K562 (cell line): Measurements from ENCODE around the gene SLC15A1. TPM values are rescaled to one million over a fixed set of nuclear protein-coding genes. Genes with fewer than 3 reads are reported as not detected.

Source experiments
- ATAC-seq: fragments of 200-7000 bp; cut with Tn5 transposase; 3 replicates; pipeline ENCODE4 v1.9.1; 2020; ENCODE audit warnings: moderate library complexity
- BruUV-seq: library from RNA; stranded (reverse); fragments of 400-500 nt; replicated peaks from 2 replicates; lab custom pipeline; 2021; lab: Mats Ljungman, UMichigan
- CTCF ChIA-PET: fragments of 300-600 bp; formaldehyde crosslinking; extraction: SDS; loops from one replicate; lab custom pipeline; 2021; ENCODE audit warnings: low intra/inter-chr PET ratio; lab: Yijun Ruan, JAX
- POLR2A ChIA-PET: fragments of 300-600, 350-650 bp; sonication (Branson Sonifier 250); formaldehyde crosslinking; extraction: SDS; loops from one replicate; lab custom pipeline; 2021; ENCODE audit warnings: antibody characterized with exemption, inconsistent platforms; lab: Yijun Ruan, JAX
- DNase-seq, 4 experiments: peaks; one replicate each; pipeline versions ENCODE4 v3.0.0 to v3.0.0-alpha.2; 2011 to 2018; ENCODE audit warnings: low spot score in 3 of 4, mixed read lengths in 3 of 4; ENCODE audit errors: extremely low read depth in 1 of 4
- FAIRE-seq: peaks from 2 replicates; lab custom pipeline; 2011; peaks lifted over from hg19 to GRCh38; lab: Jason Lieb, UNC
- H2AFZ ChIP-seq: 2 replicates; pipeline ENCODE4 v1.6.0; 2011; ENCODE audit warnings: low read depth, low read length, control low read depth, inconsistent platforms
- H3K27ac ChIP-seq: fragments of 200-600 bp; 3 replicates; pipeline ENCODE4 v1.8.0; 2011; ENCODE audit warnings: low read depth, mild to moderate bottlenecking, control low read depth, inconsistent platforms, low read length, moderate library complexity, mixed read lengths; ENCODE audit errors: extremely low read depth
- H3K27me3 ChIP-seq, 2 experiments: fragments of 300-600 bp in 1 of 2; 2 replicates in 1 of 2; 3 replicates in 1 of 2; pipeline versions ENCODE4 v1.6.0 to v1.8.0; 2011; ENCODE audit warnings: inconsistent platforms in 2 of 2, low read length in 2 of 2, mild to moderate bottlenecking in 1 of 2, mixed read lengths in 1 of 2, moderate library complexity in 1 of 2; ENCODE audit not compliant: control insufficient read depth in 2 of 2, insufficient read depth in 2 of 2
- H3K36me3 ChIP-seq: fragments of 300-600 bp; 3 replicates; pipeline ENCODE4 v1.8.0; 2011; ENCODE audit warnings: mild to moderate bottlenecking, low read length, inconsistent platforms; ENCODE audit not compliant: control insufficient read depth, insufficient read depth
- H3K4me1 ChIP-seq, 2 experiments: fragments of 200-600 bp in 1 of 2; replicated peaks in 1 of 2; 2 replicates in 1 of 2; 3 replicates in 1 of 2; pipeline versions ENCODE4 v1.5.1 to v1.8.0; 2011; ENCODE audit warnings: inconsistent platforms in 2 of 2, low read length in 2 of 2, mild to moderate bottlenecking in 1 of 2, mixed read lengths in 1 of 2, moderate library complexity in 1 of 2; ENCODE audit not compliant: control insufficient read depth in 2 of 2, insufficient read depth in 2 of 2
- H3K4me2 ChIP-seq: 2 replicates; pipeline ENCODE4 v1.6.1; 2011; ENCODE audit warnings: low read length, control low read depth, inconsistent platforms, mixed read lengths; ENCODE audit not compliant: insufficient read depth
- H3K4me3 ChIP-seq: fragments of 200-600 bp; sonication (generic), shearing (Covaris generic); 2 replicates; pipeline ENCODE4 v1.5.1; 2016; ENCODE audit warnings: control low read depth, inconsistent platforms
- H3K79me2 ChIP-seq: fragments of 200-600 bp; 3 replicates; pipeline ENCODE4 v1.8.0; 2011; ENCODE audit warnings: low read length, inconsistent platforms; ENCODE audit not compliant: control insufficient read depth, insufficient read depth
- H3K9ac ChIP-seq, 2 experiments: 2 replicates each; pipeline versions ENCODE4 v1.6.0 to v1.6.1; 2011; ENCODE audit warnings: low read depth in 2 of 2, low read length in 2 of 2, control low read depth in 1 of 2, inconsistent platforms in 1 of 2, mild to moderate bottlenecking in 1 of 2, mixed read lengths in 1 of 2; ENCODE audit not compliant: insufficient read depth in 1 of 2
- H3K9me1 ChIP-seq: one replicate; pipeline ENCODE4 v1.6.0; 2011; ENCODE audit warnings: inconsistent platforms, mild to moderate bottlenecking, low read length, moderate library complexity; ENCODE audit not compliant: control insufficient read depth, insufficient read depth
- H3K9me3 ChIP-seq: replicated peaks from 2 replicates; pipeline ENCODE4 v1.5.1; 2011; ENCODE audit warnings: low read depth, low read length, inconsistent platforms; ENCODE audit not compliant: control insufficient read depth, insufficient read depth
- H4K20me1 ChIP-seq: replicated peaks from 2 replicates; pipeline ENCODE4 v1.6.1; 2011; ENCODE audit warnings: low read length, inconsistent platforms, mixed read lengths; ENCODE audit not compliant: control insufficient read depth, insufficient read depth
- EGR1 ChIP-seq: fragments of 450-650 bp; conservative IDR thresholded peaks from 2 replicates; pipeline ENCODE4 v1.6.1; 2017; ENCODE audit warnings: mild to moderate bottlenecking
- PYGO2 ChIP-seq: fragments of 450-650 bp; IDR thresholded peaks from 2 replicates; pipeline ENCODE4 v1.6.1; 2016; ENCODE audit warnings: mild to moderate bottlenecking, missing genetic modification characterization, moderate library complexity, missing compliant biosample characterization
- SOX6 ChIP-seq: fragments of 450-650 bp; IDR thresholded peaks from 2 replicates; pipeline ENCODE4 v1.6.1; 2014; ENCODE audit warnings: mild to moderate bottlenecking
- TFE3 ChIP-seq: fragments of 450-650 bp; formaldehyde crosslinking; IDR thresholded peaks from 2 replicates; pipeline ENCODE4 v1.4.0; 2020; ENCODE audit warnings: mild to moderate bottlenecking, mixed read lengths
- ZNF197 ChIP-seq: fragments of 200-800 bp; sonication (Bioruptor generic); IDR thresholded peaks from 2 replicates; pipeline ENCODE4 v1.6.1; 2016; ENCODE audit warnings: low read depth, missing genetic modification characterization, missing compliant biosample characterization
- ZNF398 ChIP-seq: fragments of 250-450 bp; sonication (Bioruptor Pico); IDR thresholded peaks from 2 replicates; pipeline ENCODE4 v1.8.0; 2021; ENCODE audit warnings: moderate library complexity, mild to moderate bottlenecking, inconsistent platforms
- WGBS: fragments of 100-300 bp; shearing (Covaris generic); methylation state at CpG from one replicate; pipeline ENCODE4 v1.1.6; 2016; ENCODE audit warnings: low coverage, mixed read lengths; ENCODE audit not compliant: insufficient coverage; ENCODE audit errors: missing lambda C conversion rate; 5-methylcytosine and 5-hydroxymethylcytosine counted together
- in situ Hi-C: fragments of 300-500 bp; cut with MboI; formaldehyde crosslinking; loops from 4 replicates; pipeline ENCODE4 v1.15.0; 2018; ENCODE audit warnings: inconsistent platforms, mixed read lengths
- intact Hi-C: fragments of 100-400 bp; cut with micrococcal nuclease; formaldehyde crosslinking; loops from 2 replicates; pipeline ENCODE4 v1.14.2; 2022
- polyA plus RNA-seq, 8 experiments: library from polyadenylated mRNA; depleted of rRNA in 4 of 8; stranded (reverse) in 5 of 8; unstranded in 3 of 8; fragments of >200 nt; fragmentation: Nextera tagmentation in 2 of 8; fragmentation: Illumina TruSeq in 1 of 8; extraction: Ambion mirVana in 2 of 8; extraction: Trizol in 1 of 8; gene quantifications; 2 replicates each; pipeline versions ENCODE4 v1.2.1 to v1.2.3, GENCODE V29; 2011 to 2014; ENCODE audit warnings: inconsistent platforms in 1 of 8, missing spikeins in 1 of 8
- total RNA-seq, 7 experiments: library from RNA; depleted of rRNA in 6 of 7; stranded (reverse); fragments of >200 nt in 6 of 7; fragmentation: Illumina TruSeq in 2 of 7; extraction: Trizol in 2 of 7; gene quantifications; 2 replicates each; pipeline versions ENCODE4 v1.2.1 to v1.2.3, GENCODE V29; 2011 to 2021; ENCODE audit warnings: low replicate concordance in 1 of 7

The SLC15A1 gene
- total and polyA plus RNA-seq, 9 of the 15 experiments (the other 6 are each of a cell fraction or from before 2014, with no cell fraction given): not detected

- POLR2A ChIA-PET: no interaction called here
- Histone ChIP-seq H4K20me1 (no peaks in the 10 kb centered on the region), H3K36me3 (no peaks in the 10 kb centered on the region), H3K4me1 (no peaks in the 10 kb centered on the region), H3K4me2 (no peak overlapping the region), H3K9ac (no peak overlapping the region)
- peak in 1 of 4 experiments; percentile 11 for DNase-seq
- no TSS peak for BruUV-seq
- FAIRE-seq: no peak
- intact Hi-C loops: no loop called here
- WGBS: 0% methylated on average over 11 of the region's 11 CpGs
- no peak for TF ChIP-seq ZNF197
- 0 out of 2 replicates have a peak, but pooled peaks have one; percentile 8 for TF ChIP-seq EGR1
- TF ChIP-seq, all 486 proteins: peak for 1
- Histone ChIP-seq H2AFZ (no peak overlapping the region), H3K4me3 (no peak overlapping the region), H3K79me2 (no peaks in the 10 kb centered on the region), H3K9me1 (no peaks in the 10 kb centered on the region), H3K27me3 (peaks cover 2 to 47% of the 10 kb centered on the region in 2 experiments; a peak in 3 of 5 replicates), H3K9me3 (no peaks in the 10 kb centered on the region), H3K27ac (no peak overlapping the region)
- in situ Hi-C loops: no loop called here
- CTCF ChIA-PET: no interaction called here
- ATAC-seq: no peak
Measured at GRCh38 chr13:98664047-98664446, 88.4 kb downstream of the SLC15A1 start.

GRCh38 chr13:98658131-98658530 is 94.3 kb downstream of the SLC15A1 start:
- Histone ChIP-seq H3K9me3 (no peaks in the 10 kb centered on the region), H3K4me2 (no peak overlapping the region), H3K4me3 (no peak overlapping the region), H3K9me1 (no peaks in the 10 kb centered on the region), H3K27me3 (peaks cover 5 to 61% of the 10 kb centered on the region in 2 experiments; a peak in 3 of 5 replicates), H3K4me1 (no peaks in the 10 kb centered on the region), H3K79me2 (no peaks in the 10 kb centered on the region), H3K9ac (no peak overlapping the region), H2AFZ (no peak overlapping the region), H3K36me3 (no peaks in the 10 kb centered on the region), H4K20me1 (no peaks in the 10 kb centered on the region), H3K27ac (no peak overlapping the region)
- POLR2A ChIA-PET: no interaction called here
- DNase-seq: peak in 1 of 4 experiments; percentile 2
- CTCF ChIA-PET: no interaction called here
- BruUV-seq: no TSS peak
- intact Hi-C loops: no loop called here
- FAIRE-seq: no peak
- in situ Hi-C loops: loop anchor here (5.0 kb wide), 1 partner anchor 211 kb away; no protein-coding TSS in a partner anchor
- peak; percentile 47; the same call in 1 of the 2 replicates for TF ChIP-seq SOX6
- no peak for TF ChIP-seq ZNF398 (CRISPR knock-in tag)
- no peak for TF ChIP-seq PYGO2 (tag)
- TF ChIP-seq TFE3 (CRISPR knock-in tag): no peak
- no peak; the same call in 2 of the 3 replicates for ATAC-seq
- WGBS: 2% methylated on average over 5 of the region's 5 CpGs
